Keratinocyte (primary cell): ENCODE results near the gene CD53. TPM values are rescaled to one million over a fixed set of nuclear protein-coding genes. Genes with fewer than 3 reads are reported as not detected.

Source experiments
- DNase-seq: peaks from one replicate; pipeline ENCODE4 v3.0.0-alpha.2; 2011; ENCODE audit warnings: low read depth, missing footprints, low spot score
- FAIRE-seq: peaks from 2 replicates; lab custom pipeline; 2011; peaks lifted over from hg19 to GRCh38; lab: Jason Lieb, UNC
- H2AFZ ChIP-seq: 2 replicates; pipeline ENCODE4 v1.6.0; 2012; ENCODE audit warnings: low read length, control low read depth, inconsistent platforms; ENCODE audit not compliant: control insufficient read depth
- H3K27ac ChIP-seq: 2 replicates; pipeline ENCODE4 v1.5.1; 2011; ENCODE audit warnings: low read length; ENCODE audit not compliant: control insufficient read depth, insufficient read depth
- H3K27me3 ChIP-seq: 3 replicates; pipeline ENCODE4 v1.6.0; 2011; ENCODE audit warnings: low read length; ENCODE audit not compliant: control insufficient read depth, insufficient read depth; ENCODE audit errors: extremely low read depth
- H3K36me3 ChIP-seq, 2 experiments: 2 replicates in 1 of 2; 3 replicates in 1 of 2; pipeline ENCODE4 v1.5.1; 2011; ENCODE audit warnings: low read length in 2 of 2, mild to moderate bottlenecking in 1 of 2; ENCODE audit not compliant: control insufficient read depth in 2 of 2, insufficient read depth in 2 of 2; ENCODE audit errors: extremely low read depth in 1 of 2
- H3K4me1 ChIP-seq: 3 replicates; pipeline ENCODE4 v1.5.1; 2011; ENCODE audit warnings: low read length; ENCODE audit not compliant: control insufficient read depth, insufficient read depth; ENCODE audit errors: extremely low read depth
- H3K4me2 ChIP-seq: 3 replicates; pipeline ENCODE4 v1.6.0; 2011; ENCODE audit warnings: low read depth, low read length; ENCODE audit not compliant: control insufficient read depth, insufficient read depth; ENCODE audit errors: extremely low read depth
- H3K4me3 ChIP-seq, 3 experiments: fragments of 200-600 bp in 1 of 3; sonication (generic) in 1 of 3; 2 replicates in 2 of 3; 3 replicates in 1 of 3; pipeline ENCODE4 v1.5.1; 2011 to 2016; ENCODE audit warnings: low read length in 3 of 3, mild to moderate bottlenecking in 3 of 3, control low read depth in 2 of 3, inconsistent platforms in 1 of 3, low read depth in 1 of 3, mixed read lengths in 1 of 3, mixed run types in 1 of 3, moderate library complexity in 1 of 3; ENCODE audit not compliant: control insufficient read depth in 2 of 3, insufficient read depth in 2 of 3; ENCODE audit errors: extremely low read depth in 1 of 3
- H3K79me2 ChIP-seq: 2 replicates; pipeline ENCODE4 v1.6.0; 2012; ENCODE audit warnings: low read length; ENCODE audit not compliant: control insufficient read depth, insufficient read depth
- H3K9ac ChIP-seq: 3 replicates; pipeline ENCODE4 v1.6.0; 2011; ENCODE audit warnings: low read length; ENCODE audit not compliant: control insufficient read depth, insufficient read depth; ENCODE audit errors: extremely low read depth
- H3K9me1 ChIP-seq: 3 replicates; pipeline ENCODE4 v1.6.0; 2011; ENCODE audit warnings: low read length; ENCODE audit not compliant: control insufficient read depth, insufficient read depth; ENCODE audit errors: extremely low read depth
- H3K9me3 ChIP-seq: 2 replicates; pipeline ENCODE4 v1.5.1; 2012; ENCODE audit warnings: low read depth, low read length; ENCODE audit not compliant: control insufficient read depth
- H4K20me1 ChIP-seq: 3 replicates; pipeline ENCODE4 v1.6.0; 2011; ENCODE audit warnings: low read length; ENCODE audit not compliant: control insufficient read depth, insufficient read depth; ENCODE audit errors: extremely low read depth
- EZH2 ChIP-seq: IDR thresholded peaks from one replicate; pipeline ENCODE4 v1.6.1; 2012; ENCODE audit warnings: inconsistent platforms, mild to moderate bottlenecking, low read length, moderate library complexity
- dilution Hi-C: fragments of 300-500 bp; cut with MboI; formaldehyde crosslinking; loops from one replicate; pipeline ENCODE4 v1.7.0; 2020; ENCODE audit warnings: low sequenced_read_pairs; ENCODE audit not compliant: extremely low pct_ligation_motif_present
- polyA plus RNA-seq, 5 experiments: library from polyadenylated mRNA; depleted of rRNA in 3 of 5; stranded (reverse) in 3 of 5; stranded (forward) in 1 of 5; unstranded in 1 of 5; fragments of >200 nt; gene quantifications; 1 replicate in 1 of 5; 2 replicates in 3 of 5; 3 replicates in 1 of 5; pipeline versions ENCODE4 v1.2.1 to v1.2.3, GENCODE V29; 2011 to 2012; ENCODE audit warnings: missing spikeins in 2 of 5, low read depth in 1 of 5, low replicate concordance in 1 of 5
- TF ChIP-seq, protein P1 (sequence below), 3 experiments: IDR thresholded peaks in 1 of 3; conservative IDR thresholded peaks in 1 of 3; optimal IDR thresholded peaks in 1 of 3; 2 replicates in 2 of 3; 3 replicates in 1 of 3; pipeline versions ENCODE3 to v1.5.1; 2011; ENCODE audit warnings: low read length in 3 of 3, mild to moderate bottlenecking in 3 of 3, moderate library complexity in 2 of 3, control low read depth in 1 of 3, inconsistent platforms in 1 of 3; ENCODE audit not compliant: insufficient read depth in 2 of 3; ENCODE audit errors: extremely low read depth in 1 of 3

The CD53 gene
- polyA plus RNA-seq, 1 donor (not counting 4 experiments of a cell fraction or from before 2014, with no cell fraction given): 0.09 TPM

DNA sequence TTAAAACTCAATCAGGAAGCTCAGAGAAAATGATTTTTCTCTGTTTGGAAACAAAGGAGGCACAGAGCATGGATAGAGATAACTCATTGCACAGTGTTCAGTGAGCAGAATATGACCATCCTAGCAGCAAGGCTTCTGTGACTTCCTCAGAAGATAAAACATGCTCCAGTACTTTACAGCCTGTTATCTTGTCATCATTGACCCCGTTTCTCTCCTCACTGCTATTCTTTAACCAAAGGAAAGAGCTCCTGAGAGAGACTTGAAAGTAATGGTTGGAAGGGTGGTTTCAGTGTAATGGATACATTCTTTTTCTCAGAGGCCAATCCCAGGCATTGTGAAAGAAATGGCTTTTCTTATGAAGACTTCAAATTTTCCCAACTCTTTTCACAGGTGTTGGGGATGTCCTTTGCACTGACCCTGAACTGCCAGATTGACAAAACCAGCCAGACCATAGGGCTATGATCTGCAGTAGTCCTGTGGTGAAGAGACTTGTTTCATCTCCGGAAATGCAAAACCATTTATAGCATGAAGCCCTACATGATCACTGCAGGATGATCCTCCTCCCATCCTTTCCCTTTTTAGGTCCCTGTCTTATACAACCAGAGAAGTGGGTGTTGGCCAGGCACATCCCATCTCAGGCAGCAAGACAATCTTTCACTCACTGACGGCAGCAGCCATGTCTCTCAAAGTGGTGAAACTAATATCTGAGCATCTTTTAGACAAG lies 25.9 kb downstream of the CD53 start:
- no peak overlapping the region for H3K4me3 ChIP-seq
- TF ChIP-seq, protein P1, sequence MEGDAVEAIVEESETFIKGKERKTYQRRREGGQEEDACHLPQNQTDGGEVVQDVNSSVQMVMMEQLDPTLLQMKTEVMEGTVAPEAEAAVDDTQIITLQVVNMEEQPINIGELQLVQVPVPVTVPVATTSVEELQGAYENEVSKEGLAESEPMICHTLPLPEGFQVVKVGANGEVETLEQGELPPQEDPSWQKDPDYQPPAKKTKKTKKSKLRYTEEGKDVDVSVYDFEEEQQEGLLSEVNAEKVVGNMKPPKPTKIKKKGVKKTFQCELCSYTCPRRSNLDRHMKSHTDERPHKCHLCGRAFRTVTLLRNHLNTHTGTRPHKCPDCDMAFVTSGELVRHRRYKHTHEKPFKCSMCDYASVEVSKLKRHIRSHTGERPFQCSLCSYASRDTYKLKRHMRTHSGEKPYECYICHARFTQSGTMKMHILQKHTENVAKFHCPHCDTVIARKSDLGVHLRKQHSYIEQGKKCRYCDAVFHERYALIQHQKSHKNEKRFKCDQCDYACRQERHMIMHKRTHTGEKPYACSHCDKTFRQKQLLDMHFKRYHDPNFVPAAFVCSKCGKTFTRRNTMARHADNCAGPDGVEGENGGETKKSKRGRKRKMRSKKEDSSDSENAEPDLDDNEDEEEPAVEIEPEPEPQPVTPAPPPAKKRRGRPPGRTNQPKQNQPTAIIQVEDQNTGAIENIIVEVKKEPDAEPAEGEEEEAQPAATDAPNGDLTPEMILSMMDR (optimal IDR thresholded peaks at IDR 0.05 in 1 of 3, IDR thresholded peaks at IDR 0.05 in 1 of 3, conservative IDR thresholded peaks at IDR 0.05 in 1 of 3; ENCODE audit: extremely low read depth in 1 of 3, insufficient read depth in 2 of 3, low read length in 3 of 3): no peak
- TF ChIP-seq EZH2: no peak
- no peaks in the 10 kb centered on the region for H3K4me1 ChIP-seq
- DNase-seq (no peak), FAIRE-seq (no peak)
- H3K9me1 ChIP-seq: no peaks in the 10 kb centered on the region
- H3K27ac ChIP-seq: no peak overlapping the region
- dilution Hi-C loops: no loop called here
- H3K9ac ChIP-seq: no peak overlapping the region
- H4K20me1 ChIP-seq: no peaks in the 10 kb centered on the region
- no peak overlapping the region for H3K4me2 ChIP-seq
- peaks cover 2% of the 10 kb centered on the region for H3K27me3 ChIP-seq
- H3K79me2 ChIP-seq: no peaks in the 10 kb centered on the region
- H3K36me3 ChIP-seq: no peaks in the 10 kb centered on the region
- no peak overlapping the region for H2AFZ ChIP-seq
- H3K9me3 ChIP-seq: no peaks in the 10 kb centered on the region

DNA sequence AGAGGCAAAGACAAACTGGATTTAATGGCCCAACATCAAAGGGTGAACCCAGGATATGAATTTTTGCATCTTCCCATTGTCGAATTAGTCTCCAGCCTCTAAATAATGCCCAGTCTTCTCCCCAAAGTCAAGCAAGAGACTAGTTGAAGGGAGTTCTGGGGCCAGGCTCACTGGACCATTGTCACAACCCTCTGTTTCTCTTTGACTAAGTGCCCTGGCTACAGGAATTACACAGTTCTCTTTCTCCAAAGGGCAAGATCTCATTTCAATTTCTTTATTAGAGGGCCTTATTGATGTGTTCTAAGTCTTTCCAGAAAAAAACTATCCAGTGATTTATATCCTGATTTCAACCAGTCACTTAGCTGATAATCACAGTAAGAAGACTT lies 26.5 kb downstream of the CD53 start:
- no peaks in the 10 kb centered on the region for H3K9me1 ChIP-seq
- H4K20me1 ChIP-seq: no peaks in the 10 kb centered on the region
- H3K9me3 ChIP-seq: no peaks in the 10 kb centered on the region
- dilution Hi-C loops: no loop called here
- FAIRE-seq: no peak
- no peak overlapping the region for H3K9ac ChIP-seq
- H3K4me3 ChIP-seq: no peak overlapping the region
- DNase-seq: no peak
- no peaks in the 10 kb centered on the region for H3K4me1 ChIP-seq
- H3K27me3 ChIP-seq: peaks cover 2% of the 10 kb centered on the region
- TF ChIP-seq, protein P1 (optimal IDR thresholded peaks at IDR 0.05 in 1 of 3, IDR thresholded peaks at IDR 0.05 in 1 of 3, conservative IDR thresholded peaks at IDR 0.05 in 1 of 3; ENCODE audit: extremely low read depth in 1 of 3, insufficient read depth in 2 of 3, low read length in 3 of 3): no peak
- TF ChIP-seq EZH2: no peak
- no peaks in the 10 kb centered on the region for H3K79me2 ChIP-seq
- H3K36me3 ChIP-seq: no peaks in the 10 kb centered on the region
- H2AFZ ChIP-seq: no peak overlapping the region
- H3K4me2 ChIP-seq: no peak overlapping the region
- H3K27ac ChIP-seq: no peak overlapping the region
